ENCODE results near the gene NEK11.

NEK11 gene

GRCh38 chr3:131386429-131387165 is 359.9 kb downstream of the NEK11 start:
- POLR2A ChIA-PET, result no interaction called here
- no peak for TF ChIP-seq FOXM1 (IDR thresholded peaks at IDR 0.05; ENCODE audit: borderline replicate concordance)
- no peak for DNase-seq (ENCODE audit: extremely low spot score)
- CTCF ChIA-PET, result no interaction called here

GRCh38 chr3:131387796-131388489 is 361.3 kb downstream of the NEK11 start:
- ChIA-PET CTCF (no interaction called here), POLR2A (no interaction called here)
- DNase-seq (ENCODE audit: extremely low spot score), result no peak
- no peak for TF ChIP-seq NFRKB (IDR thresholded peaks at IDR 0.05)
- no peak for TF ChIP-seq FOXM1 (IDR thresholded peaks at IDR 0.05; ENCODE audit: borderline replicate concordance)
- no peak for TF ChIP-seq BHLHE40 (IDR thresholded peaks at IDR 0.05; ENCODE audit: borderline replicate concordance)

- POLR2A ChIA-PET, result no interaction called here
- TF ChIP-seq L3MBTL2 (conservative IDR thresholded peaks at IDR 0.05) (no peak), FOXK2 (IDR thresholded peaks at IDR 0.05) (no peak)
- CTCF ChIA-PET, result no interaction called here
- DNase-seq (ENCODE audit: extremely low spot score), result no peak
These were observed 361.8 kb downstream of the NEK11 start for GRCh38 chr3:131388490-131388799.

- no peak for DNase-seq (ENCODE audit: extremely low spot score)
- ChIA-PET POLR2A (no interaction called here), CTCF (no interaction called here)
- TF ChIP-seq LEF1 (IDR thresholded peaks at IDR 0.05; ENCODE audit: borderline replicate concordance) (no peak), FOXA1 (IDR thresholded peaks at IDR 0.05) (no peak), BHLHE40 (IDR thresholded peaks at IDR 0.05; ENCODE audit: borderline replicate concordance) (no peak), TARDBP (IDR thresholded peaks at IDR 0.05) (no peak), NFRKB (IDR thresholded peaks at IDR 0.05) (no peak), CTBP1 (IDR thresholded peaks at IDR 0.05; ENCODE audit: borderline replicate concordance) (no peak), ARNT (IDR thresholded peaks at IDR 0.05) (no peak), PKNOX1 (IDR thresholded peaks at IDR 0.05) (no peak), FOXK2 (IDR thresholded peaks at IDR 0.05) (no peak), L3MBTL2 (conservative IDR thresholded peaks at IDR 0.05) (no peak), FOXM1 (IDR thresholded peaks at IDR 0.05; ENCODE audit: borderline replicate concordance) (no peak), SP1 (IDR thresholded peaks at IDR 0.05) (no peak), ELF4 (IDR thresholded peaks at IDR 0.05) (no peak), ZNF384 (IDR thresholded peaks at IDR 0.05) (no peak), SUZ12 (IDR thresholded peaks at IDR 0.05) (no peak), HDGF (IDR thresholded peaks at IDR 0.05; ENCODE audit: borderline replicate concordance) (no peak)
These were observed 363.7 kb downstream of the NEK11 start for GRCh38 chr3:131390331-131390730.

- POLR2A ChIA-PET, result no interaction called here
- TF ChIP-seq ARNT (IDR thresholded peaks at IDR 0.05) (no peak), L3MBTL2 (conservative IDR thresholded peaks at IDR 0.05) (no peak), FOXM1 (IDR thresholded peaks at IDR 0.05; ENCODE audit: borderline replicate concordance) (no peak)
- DNase-seq (ENCODE audit: extremely low spot score), result no peak
- CTCF ChIA-PET, result no interaction called here
These were observed 366.4 kb downstream of the NEK11 start for GRCh38 chr3:131393051-131393450.

GRCh38 chr3:131393868-131394267 is 367.2 kb downstream of the NEK11 start:
- CTCF ChIA-PET, result no interaction called here
- TF ChIP-seq NFRKB (IDR thresholded peaks at IDR 0.05) (no peak), LEF1 (IDR thresholded peaks at IDR 0.05; ENCODE audit: borderline replicate concordance) (no peak), ELF4 (IDR thresholded peaks at IDR 0.05) (no peak), PKNOX1 (IDR thresholded peaks at IDR 0.05) (no peak)
- POLR2A ChIA-PET, result no interaction called here
- DNase-seq (ENCODE audit: extremely low spot score), result no peak

GRCh38 chr3:131394400-131394799 is 367.7 kb downstream of the NEK11 start:
- CTCF ChIA-PET, result no interaction called here
- TF ChIP-seq FOXM1 (IDR thresholded peaks at IDR 0.05; ENCODE audit: borderline replicate concordance) (no peak), FOXA1 (IDR thresholded peaks at IDR 0.05) (no peak), BHLHE40 (IDR thresholded peaks at IDR 0.05; ENCODE audit: borderline replicate concordance) (no peak), L3MBTL2 (conservative IDR thresholded peaks at IDR 0.05) (no peak), TARDBP (IDR thresholded peaks at IDR 0.05) (no peak), HDGF (IDR thresholded peaks at IDR 0.05; ENCODE audit: borderline replicate concordance) (no peak), SP1 (IDR thresholded peaks at IDR 0.05) (no peak), LEF1 (IDR thresholded peaks at IDR 0.05; ENCODE audit: borderline replicate concordance) (no peak), CTBP1 (IDR thresholded peaks at IDR 0.05; ENCODE audit: borderline replicate concordance) (no peak), FOXK2 (IDR thresholded peaks at IDR 0.05) (no peak), NFRKB (IDR thresholded peaks at IDR 0.05) (no peak), ZNF384 (IDR thresholded peaks at IDR 0.05) (no peak), ELF4 (IDR thresholded peaks at IDR 0.05) (no peak), ARNT (IDR thresholded peaks at IDR 0.05) (no peak), SUZ12 (IDR thresholded peaks at IDR 0.05) (no peak), PKNOX1 (IDR thresholded peaks at IDR 0.05) (no peak)
- no peak for DNase-seq (ENCODE audit: extremely low spot score)
- POLR2A ChIA-PET, result no interaction called here

Data from HEK293T (cell line).